ENCODE measurements around the gene CDKAL1.
"Not testable (repeated sequence)": the region's sequence is repeated elsewhere in the genome, so short reads cannot be mapped to it uniquely, and the experiment has no call there.

The CDKAL1 gene

GRCh38 chr6:20891161-20891560, 356.9 kb downstream of the CDKAL1 start:
- no peak for DNase-seq

- no peak for DNase-seq
Measured at GRCh38 chr6:20892365-20892764, 358.1 kb downstream of the CDKAL1 start.

- DNase-seq: no peak
Measured at GRCh38 chr6:20893412-20893811, 359.2 kb downstream of the CDKAL1 start.

- no peak for DNase-seq
Measured at GRCh38 chr6:20900389-20901160, 366.3 kb downstream of the CDKAL1 start.

DNA sequence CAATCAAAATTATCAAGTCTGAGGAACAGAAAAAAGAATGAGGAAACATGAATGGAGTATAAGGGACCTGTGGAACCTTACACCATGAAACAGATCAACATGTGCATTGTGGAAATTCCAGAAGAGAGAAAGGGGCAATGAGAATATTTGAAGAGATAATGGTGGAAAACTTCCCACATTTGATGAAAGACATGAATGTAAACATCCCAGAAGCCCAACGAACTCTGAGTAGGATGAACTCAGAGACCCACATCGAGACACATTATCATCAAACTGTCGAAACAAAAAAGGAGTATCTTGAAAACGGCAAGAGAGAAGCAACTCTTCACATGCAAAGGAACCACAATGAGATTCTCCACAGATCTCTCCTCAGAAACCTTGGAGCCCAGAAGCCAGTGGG, 371.1 kb downstream of the CDKAL1 start:
- no peak for DNase-seq

DNA sequence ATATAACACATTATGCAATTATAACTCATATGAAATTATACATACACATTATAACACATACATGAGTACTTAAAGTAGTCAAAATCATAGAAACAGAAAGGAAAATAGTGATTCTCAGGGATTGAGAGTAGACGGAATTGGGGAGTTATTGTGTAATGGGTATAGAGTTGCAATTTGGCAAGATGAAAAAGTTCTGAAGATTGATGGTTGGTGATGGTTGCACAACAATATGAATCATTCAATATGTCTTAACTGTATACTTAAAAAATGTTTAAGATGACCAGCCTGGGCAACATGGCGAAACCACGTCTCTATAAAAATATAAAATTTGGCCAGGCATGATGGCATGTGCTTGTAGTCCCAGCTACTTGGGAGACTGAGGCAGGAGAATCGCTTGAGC, 372.7 kb downstream of the CDKAL1 start:
- no peak for DNase-seq

GRCh38 chr6:20907486-20908071, 373.3 kb downstream of the CDKAL1 start:
- no peak for DNase-seq

- DNase-seq: no peak
Measured at GRCh38 chr6:20909621-20910020, 375.4 kb downstream of the CDKAL1 start.

GRCh38 chr6:20911712-20912111, 377.5 kb downstream of the CDKAL1 start:
- DNase-seq: no peak

- no peak for DNase-seq
Measured at GRCh38 chr6:20915156-20915555, 380.9 kb downstream of the CDKAL1 start.

GRCh38 chr6:20915626-20916025, 381.4 kb downstream of the CDKAL1 start:
- DNase-seq: no peak

DNA sequence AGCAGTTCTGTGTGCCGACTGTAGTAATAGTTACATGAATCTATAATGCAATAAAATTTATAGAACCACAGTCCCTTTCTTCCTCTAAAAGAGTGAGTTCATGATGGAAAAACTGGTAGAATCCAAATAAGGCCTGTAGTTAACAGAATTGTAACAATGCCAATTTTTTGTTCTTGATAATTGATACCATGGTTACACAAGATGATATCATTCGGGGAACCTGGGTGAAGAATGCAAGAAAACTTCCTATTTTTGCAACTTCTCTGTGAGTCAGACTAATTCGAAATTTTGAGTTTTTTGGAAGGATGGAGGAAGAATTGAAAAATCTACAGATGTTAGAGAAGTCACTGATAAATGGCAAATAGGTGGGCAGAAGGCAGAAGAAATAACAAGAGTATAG, 381.8 kb downstream of the CDKAL1 start:
- DNase-seq: no peak

GRCh38 chr6:20918868-20919267, 384.6 kb downstream of the CDKAL1 start:
- no peak for DNase-seq

- DNase-seq: peak; percentile 87
Measured at GRCh38 chr6:20919677-20920385, 385.6 kb downstream of the CDKAL1 start.

- no peak for DNase-seq
Measured at GRCh38 chr6:20921578-20921977, 387.3 kb downstream of the CDKAL1 start.

DNA sequence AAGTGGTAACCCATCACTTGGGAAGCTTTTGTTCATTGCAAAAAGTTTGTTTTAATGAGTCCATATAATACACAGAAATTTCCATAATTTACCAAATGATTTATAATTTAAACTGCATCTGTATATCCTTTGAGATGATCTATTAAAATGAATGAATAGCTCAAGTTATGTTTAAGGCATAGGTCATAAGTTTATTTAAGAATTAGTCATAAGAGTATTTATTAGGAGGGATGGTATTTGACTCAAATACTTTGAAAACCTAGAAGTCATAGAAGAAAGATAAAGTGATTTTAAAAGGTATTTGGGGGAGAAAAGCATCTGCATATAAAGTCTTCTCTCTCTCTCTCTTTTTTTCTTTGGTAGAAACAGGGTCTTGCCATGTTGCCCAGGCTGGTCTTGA, 388.5 kb downstream of the CDKAL1 start:
- DNase-seq: no peak

DNA sequence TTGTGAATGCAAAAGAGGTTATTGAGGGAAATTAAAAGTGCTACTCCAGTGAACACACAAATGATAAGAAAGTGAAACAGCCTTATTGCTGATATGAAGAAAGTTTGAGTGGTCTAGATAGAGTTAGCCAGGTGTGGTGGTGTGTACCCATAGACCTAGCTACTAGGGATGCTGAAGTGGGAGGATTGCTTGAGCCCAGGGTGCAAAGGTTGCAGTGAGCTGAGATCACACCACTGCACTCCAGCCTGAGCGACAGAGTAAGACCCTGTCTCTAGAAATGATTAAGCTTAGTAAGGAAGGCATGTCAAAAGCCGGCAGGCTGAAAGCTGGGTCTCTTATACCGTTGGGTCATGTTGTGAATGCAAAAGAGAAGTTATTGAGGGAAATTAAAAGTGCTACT, 389.8 kb downstream of the CDKAL1 start:
- DNase-seq: not testable (repeated sequence)

GRCh38 chr6:20924911-20925543, 390.8 kb downstream of the CDKAL1 start:
- no peak for DNase-seq

DNA sequence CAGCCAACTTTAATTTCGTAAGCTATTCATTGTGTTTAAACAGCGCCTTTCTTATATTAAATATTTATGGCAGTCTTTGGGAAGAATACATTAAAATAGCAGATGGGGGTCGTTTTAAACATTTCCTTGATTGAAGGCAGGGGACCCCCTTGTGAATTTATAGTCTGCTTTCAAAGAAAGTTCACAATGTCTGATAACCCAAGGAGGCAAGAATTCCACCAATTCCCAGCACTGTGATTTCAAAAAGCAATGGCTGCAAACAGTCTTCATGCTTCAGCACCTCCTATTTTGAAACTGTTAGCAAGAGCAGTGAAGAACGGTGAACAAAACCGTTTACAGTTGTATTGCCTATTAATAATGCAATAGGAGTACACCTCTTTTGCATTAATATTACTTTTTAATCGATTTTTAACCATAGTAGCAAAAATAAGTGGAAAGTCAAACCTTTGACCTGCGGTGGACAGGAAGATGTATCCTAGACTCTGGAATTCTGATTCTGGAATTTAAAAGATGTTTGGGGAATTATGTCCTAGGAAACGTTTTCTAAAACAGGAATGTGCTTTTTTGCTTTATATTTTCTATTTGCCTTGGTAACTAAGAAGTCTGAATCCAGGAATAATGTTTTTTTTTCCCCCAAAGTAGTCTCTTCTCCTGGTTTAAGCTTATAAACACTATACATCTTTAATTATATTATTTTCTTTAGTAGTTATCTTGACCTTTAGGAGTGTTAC, 393.0 kb downstream of the CDKAL1 start:
- no peak for DNase-seq

DNA sequence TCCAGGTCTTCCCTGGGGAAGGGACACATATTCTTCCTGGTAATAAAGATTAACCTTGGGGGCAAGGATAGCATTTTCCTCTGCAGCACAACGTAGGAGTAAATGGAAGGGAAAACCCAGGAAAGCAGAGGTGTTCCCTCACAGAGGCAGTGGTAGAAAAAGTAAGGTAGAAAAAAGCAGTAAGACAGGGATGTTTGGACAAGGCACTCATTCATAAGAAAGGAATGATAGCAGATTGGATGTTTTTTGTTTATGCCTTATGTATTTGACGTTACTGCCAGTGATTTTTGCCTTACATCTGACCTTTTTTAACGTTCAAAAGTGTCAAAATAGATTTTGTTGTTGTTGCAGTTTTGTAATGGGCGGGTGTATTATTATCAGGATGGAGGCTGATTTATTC, 395.0 kb downstream of the CDKAL1 start:
- DNase-seq: no peak

GRCh38 chr6:20931093-20931492, 396.8 kb downstream of the CDKAL1 start:
- DNase-seq: no peak

GRCh38 chr6:20931772-20932171, 397.5 kb downstream of the CDKAL1 start:
- DNase-seq: no peak

DNA sequence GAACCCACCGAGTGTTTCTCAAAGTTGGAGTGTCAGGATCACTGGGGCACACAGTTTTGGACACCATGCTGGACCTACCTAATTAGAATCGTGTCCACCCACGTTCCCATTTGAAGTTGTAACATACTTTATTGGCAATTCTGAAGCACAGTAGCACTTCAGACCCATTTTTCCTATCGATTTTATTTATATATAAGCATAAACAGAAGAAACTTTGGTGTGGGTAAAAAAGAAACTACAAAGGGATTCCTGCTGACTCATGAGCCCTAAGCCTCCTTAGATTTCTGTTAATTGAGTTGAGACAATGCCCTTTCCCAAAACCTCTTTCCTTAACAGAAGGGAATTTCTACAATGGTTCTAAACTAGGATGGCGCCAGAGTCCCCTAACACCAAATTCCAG, 398.0 kb downstream of the CDKAL1 start:
- no peak for DNase-seq
